ENCODE data around the gene SHISA4. TPM values are rescaled to one million over a fixed set of nuclear protein-coding genes. Genes with fewer than 3 reads are reported as not detected.

The SHISA4 gene
- total and polyA plus RNA-seq, 2 of the 8 experiments (the other 6 are each of a cell fraction or from before 2014, with no cell fraction given): 7.8 to 28.9 TPM

DNA sequence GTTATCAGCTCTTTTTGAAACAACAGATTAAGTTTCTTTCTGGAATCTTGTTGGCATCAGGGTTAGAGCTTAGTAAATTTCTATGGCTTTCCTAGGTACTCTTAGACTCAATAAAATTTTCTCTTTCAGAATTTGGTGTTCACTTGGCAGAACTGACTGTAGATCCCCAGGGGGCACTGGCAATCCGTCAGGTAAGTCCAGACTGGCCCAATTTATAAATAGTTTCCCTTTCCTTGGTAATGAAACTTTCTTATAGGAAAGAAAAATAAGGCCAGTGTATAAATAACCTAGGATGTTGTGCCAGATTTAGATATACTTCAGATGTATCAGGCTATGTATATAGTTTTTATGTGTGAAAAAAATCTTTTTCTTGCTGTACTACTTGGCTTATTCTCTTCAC lies 41.5 kb upstream of the SHISA4 start:
- Histone ChIP-seq H2AFZ (ENCODE audit: low read length) (no peak overlapping the region), H2BK20ac (ENCODE audit: low read length) (no peak overlapping the region), H3K9me3 (ENCODE audit: insufficient read depth in 2 of 2, low read depth in 1 of 2, low read length in 1 of 2) (no peaks in the 10 kb centered on the region), H4K91ac (replicated peaks; ENCODE audit: insufficient read length, low read length) (no peak overlapping the region), H3K4me3 (ENCODE audit: extremely low read depth in 1 of 4, insufficient read depth in 2 of 4, low read depth in 3 of 4, low read length in 4 of 4) (no peak overlapping the region), H3K4me2 (ENCODE audit: insufficient read depth in 1 of 2, low read depth in 2 of 2, low read length in 2 of 2) (no peak overlapping the region), H4K8ac (ENCODE audit: extremely low read depth, insufficient read depth, low read length) (no peak overlapping the region), H3K56ac (replicated peaks; ENCODE audit: insufficient read length, low read depth, low read length) (no peak overlapping the region), H2BK120ac (replicated peaks; ENCODE audit: low read depth, low read length) (no peak overlapping the region), H3K27me3 (replicated peaks in 1 of 4; ENCODE audit: control insufficient read depth in 3 of 4, extremely low read depth in 1 of 4, insufficient read depth in 3 of 4, low read length in 3 of 4) (no peaks in the 10 kb centered on the region), H2BK12ac (ENCODE audit: low read depth, low read length) (no peak overlapping the region), H3K27ac (ENCODE audit: low read depth, low read length) (no peak overlapping the region), H3K79me2 (ENCODE audit: control insufficient read depth in 1 of 2, insufficient read depth in 2 of 2, low read length in 2 of 2) (peaks cover 11 to 62% of the 10 kb centered on the region in 2 experiments), H3K23me2 (ENCODE audit: low read depth, low read length) (no peaks in the 10 kb centered on the region), H3K23ac (ENCODE audit: insufficient read length) (no peak overlapping the region), H3K36me3 (ENCODE audit: control insufficient read depth in 2 of 4, insufficient read depth in 4 of 4, low read length in 3 of 4) (peaks cover 19 to 52% (median 41%) of the 10 kb centered on the region in 4 experiments), H2BK15ac (ENCODE audit: low read length) (no peak overlapping the region), H4K20me1 (replicated peaks in 1 of 2; ENCODE audit: control insufficient read depth in 1 of 2, insufficient read depth in 2 of 2, low read length in 2 of 2) (peaks cover 16 to 17% of the 10 kb centered on the region in 2 experiments), H3K14ac (ENCODE audit: insufficient read length) (no peak overlapping the region), H3K79me1 (ENCODE audit: low read depth, low read length) (peaks cover 4% of the 10 kb centered on the region), H3K4ac (replicated peaks; ENCODE audit: insufficient read length, low read depth, low read length) (no peak overlapping the region), H3K18ac (ENCODE audit: extremely low read depth, low read length) (no peak overlapping the region), H2BK5ac (ENCODE audit: low read depth, low read length) (no peak overlapping the region), H2AK5ac (ENCODE audit: low read depth, low read length) (no peak overlapping the region), H4K5ac (ENCODE audit: insufficient read length, low read depth, low read length) (no peak overlapping the region), H3K4me1 (replicated peaks in 1 of 4; ENCODE audit: control insufficient read depth in 3 of 4, insufficient read depth in 4 of 4, low read length in 3 of 4) (peaks cover 0 to 4% (median under 1%) of the 10 kb centered on the region in 4 experiments; a peak in 2 of 7 replicates), H3K9ac (replicated peaks in 1 of 4; ENCODE audit: extremely low read depth in 1 of 4, low read depth in 3 of 4, low read length in 3 of 4) (no peak overlapping the region)
- WGBS, 2 experiments (ENCODE audit: extremely low coverage in 1 of 2, insufficient coverage in 1 of 2, insufficient read length in 1 of 2, insufficient replicate concordance in 2 of 2, low coverage in 1 of 2, low lambda C conversion rate in 2 of 2, missing lambda C conversion rate in 1 of 2): 69% methylated on average over 1 of the region's 1 CpG; no CpG with 5 or more reads in 1 of the 2 experiments
- ChIA-PET CTCF (ENCODE audit: partially characterized antibody) (interaction anchor here (0.6 to 1.9 kb wide), 7 partner anchors 13 to 316 kb away, joined by 3 to 5 read pairs (median 3); no protein-coding TSS in a partner anchor), POLR2A (ENCODE audit: partially characterized antibody) (interaction anchor here (1.3 kb wide), 1 partner anchor 108 kb away, joined by 3 read pairs; the partner anchor contains the start of gene TIMM17A)
- FAIRE-seq (no peak), DNase-seq (ENCODE audit: low read depth in 1 of 2, low spot score in 2 of 2) (no peak)
- TF ChIP-seq NANOG (IDR thresholded peaks at IDR 0.05; ENCODE audit: insufficient read depth, low read depth, low read length, poor library complexity, severe bottlenecking) (no peak), SP4 (IDR thresholded peaks at IDR 0.05; ENCODE audit: low read length) (no peak), ASH2L (IDR thresholded peaks at IDR 0.05; ENCODE audit: low read length) (no peak), TAF1 (IDR thresholded peaks at IDR 0.05; ENCODE audit: low read depth, low read length) (no peak), TAF7 (optimal IDR thresholded peaks at IDR 0.05; ENCODE audit: borderline replicate concordance, low read depth, low read length) (no peak)

Data from H1 (cell line).